ENCODE results near the gene EDEM1.
"Not testable (repeated sequence)": the region's sequence is repeated elsewhere in the genome, so short reads cannot be mapped to it uniquely, and the experiment has no call there.

EDEM1 gene

GRCh38 chr3:5144316-5144994 is 43.1 kb upstream of the EDEM1 start:
- H3F3A ChIP-seq (ENCODE audit: insufficient read depth) = no peaks in the 10 kb centered on the region
- no peaks in the 10 kb centered on the region for H3K27me3 ChIP-seq (ENCODE audit: low read length)
- no peak overlapping the region; the same call in 1 of the 2 replicates for H3K27ac ChIP-seq (ENCODE audit: low read depth, low read length)
- no peak overlapping the region for H3K9ac ChIP-seq (ENCODE audit: low read length)
- no peak overlapping the region for H3K4me2 ChIP-seq (ENCODE audit: low read depth, low read length, poor library complexity, severe bottlenecking)
- H3K36me3 ChIP-seq (ENCODE audit: low read length) = peaks cover 6% of the 10 kb centered on the region
- TF ChIP-seq CTCF (IDR thresholded peaks at IDR 0.05; ENCODE audit: insufficient read depth, low read length, poor library complexity, severe bottlenecking) (no peak), EZH2phosphoT487 (conservative IDR thresholded peaks at IDR 0.05; ENCODE audit: low read length) (no peak)
- no peak overlapping the region for H2AFZ ChIP-seq (ENCODE audit: low read depth, low read length, severe bottlenecking)
- H3K9me3 ChIP-seq (ENCODE audit: insufficient read depth, low read length) = no peaks in the 10 kb centered on the region
- no peaks in the 10 kb centered on the region for H4K20me1 ChIP-seq (ENCODE audit: low read depth, low read length)
- H3K79me2 ChIP-seq (ENCODE audit: insufficient read depth, low read length) = peaks cover 100% of the 10 kb centered on the region
- no peaks in the 10 kb centered on the region for H3K9me2 ChIP-seq (replicated peaks; ENCODE audit: insufficient read depth, low read length)
- H3K4me3 ChIP-seq (ENCODE audit: insufficient read depth, low read length, poor library complexity, severe bottlenecking) = no peak overlapping the region

GRCh38 chr3:5145120-5145519 is 42.4 kb upstream of the EDEM1 start:
- H3K36me3 ChIP-seq (ENCODE audit: low read length) = peaks cover 6% of the 10 kb centered on the region
- peaks cover 100% of the 10 kb centered on the region for H3K79me2 ChIP-seq (ENCODE audit: insufficient read depth, low read length)
- no peak overlapping the region for H2AFZ ChIP-seq (ENCODE audit: low read depth, low read length, severe bottlenecking)
- H3K9ac ChIP-seq (ENCODE audit: low read length) = no peak overlapping the region
- no peak overlapping the region for H3K27ac ChIP-seq (ENCODE audit: low read depth, low read length)
- H3K9me3 ChIP-seq (ENCODE audit: insufficient read depth, low read length) = no peaks in the 10 kb centered on the region
- no peak overlapping the region for H3K4me3 ChIP-seq (ENCODE audit: insufficient read depth, low read length, poor library complexity, severe bottlenecking)
- no peaks in the 10 kb centered on the region for H3F3A ChIP-seq (ENCODE audit: insufficient read depth)
- no peaks in the 10 kb centered on the region for H3K9me2 ChIP-seq (replicated peaks; ENCODE audit: insufficient read depth, low read length)
- peaks cover 3% of the 10 kb centered on the region; the same call in 1 of the 2 replicates for H4K20me1 ChIP-seq (ENCODE audit: low read depth, low read length)
- no peaks in the 10 kb centered on the region for H3K27me3 ChIP-seq (ENCODE audit: low read length)
- TF ChIP-seq CTCF (IDR thresholded peaks at IDR 0.05; ENCODE audit: insufficient read depth, low read length, poor library complexity, severe bottlenecking) = no peak
- no peak overlapping the region for H3K4me2 ChIP-seq (ENCODE audit: low read depth, low read length, poor library complexity, severe bottlenecking)

- not testable (repeated sequence) for H3K4me2 ChIP-seq (ENCODE audit: low read depth, low read length, poor library complexity, severe bottlenecking); H3K27ac ChIP-seq (ENCODE audit: low read depth, low read length); H3K36me3 ChIP-seq (ENCODE audit: low read length); H3K9ac ChIP-seq (ENCODE audit: low read length); H3K9me3 ChIP-seq (ENCODE audit: insufficient read depth, low read length); H3K9me2 ChIP-seq (replicated peaks; ENCODE audit: insufficient read depth, low read length); H3K4me3 ChIP-seq (ENCODE audit: insufficient read depth, low read length, poor library complexity, severe bottlenecking); H4K20me1 ChIP-seq (ENCODE audit: low read depth, low read length); H3F3A ChIP-seq (ENCODE audit: insufficient read depth); H2AFZ ChIP-seq (ENCODE audit: low read depth, low read length, severe bottlenecking); H3K27me3 ChIP-seq (ENCODE audit: low read length)
- peaks cover 100% of the 10 kb centered on the region for H3K79me2 ChIP-seq (ENCODE audit: insufficient read depth, low read length)
Observed at GRCh38 chr3:5147152-5147551, 40.4 kb upstream of the EDEM1 start.

- Histone ChIP-seq H3K79me2 (ENCODE audit: insufficient read depth, low read length) (peaks cover 100% of the 10 kb centered on the region), H3K4me2 (ENCODE audit: low read depth, low read length, poor library complexity, severe bottlenecking) (no peak overlapping the region), H3K9ac (ENCODE audit: low read length) (no peak overlapping the region), H3K9me3 (ENCODE audit: insufficient read depth, low read length) (no peaks in the 10 kb centered on the region), H4K20me1 (ENCODE audit: low read depth, low read length) (peaks cover 3% of the 10 kb centered on the region; the same call in 1 of the 2 replicates), H2AFZ (ENCODE audit: low read depth, low read length, severe bottlenecking) (no peak overlapping the region), H3K27ac (ENCODE audit: low read depth, low read length) (no peak overlapping the region), H3F3A (ENCODE audit: insufficient read depth) (no peaks in the 10 kb centered on the region), H3K4me3 (ENCODE audit: insufficient read depth, low read length, poor library complexity, severe bottlenecking) (no peak overlapping the region), H3K36me3 (ENCODE audit: low read length) (peaks cover 6% of the 10 kb centered on the region), H3K27me3 (ENCODE audit: low read length) (no peaks in the 10 kb centered on the region), H3K9me2 (replicated peaks; ENCODE audit: insufficient read depth, low read length) (no peaks in the 10 kb centered on the region)
- TF ChIP-seq EZH2phosphoT487 (conservative IDR thresholded peaks at IDR 0.05; ENCODE audit: low read length) (no peak), CTCF (IDR thresholded peaks at IDR 0.05; ENCODE audit: insufficient read depth, low read length, poor library complexity, severe bottlenecking) (no peak)
Observed at GRCh38 chr3:5149306-5149880, 38.1 kb upstream of the EDEM1 start.
